Tibial nerve (tissue), 4 donors: ENCODE data around the gene MBIP. TPM values are rescaled to one million over a fixed set of nuclear protein-coding genes. Genes with fewer than 3 reads are reported as not detected.

Experiments
- DNase-seq, 2 donors: peaks; one replicate each; pipeline ENCODE4 v3.0.0-alpha.2; 2019; ENCODE audit warnings: low spot score in 2 of 2
- H3K27ac ChIP-seq, 4 donors: fragments of 200-600 bp; sonication (generic) in 3 of 4; one replicate each; pipeline ENCODE4 v1.5.1; 2017 to 2019; ENCODE audit warnings: mild to moderate bottlenecking in 1 of 4
- H3K27me3 ChIP-seq, 2 donors: fragments of 200-600 bp; sonication (generic) in 1 of 2; one replicate each; pipeline versions ENCODE4 v1.5.1 to v1.6.0; 2017 to 2019
- H3K36me3 ChIP-seq, 3 donors: fragments of 200-600 bp; sonication (generic); one replicate each; pipeline ENCODE4 v1.5.1; 2018 to 2019
- H3K4me1 ChIP-seq, 4 donors: fragments of 200-600 bp; sonication (generic) in 3 of 4; one replicate each; pipeline ENCODE4 v1.5.1; 2017 to 2019
- H3K4me3 ChIP-seq, 4 donors: fragments of 200-600 bp; sonication (generic) in 3 of 4; one replicate each; pipeline ENCODE4 v1.5.1; 2017 to 2019; ENCODE audit warnings: mild to moderate bottlenecking in 1 of 4, moderate library complexity in 1 of 4
- H3K9me3 ChIP-seq, 4 donors: fragments of 200-600 bp; sonication (generic) in 3 of 4; one replicate each; pipeline ENCODE4 v1.5.1; 2017 to 2019
- EP300 ChIP-seq, 2 donors: sonication (generic); formaldehyde crosslinking; IDR thresholded peaks; one replicate each; pipeline ENCODE4 v1.6.1; 2017; ENCODE audit warnings: antibody characterized with exemption in 2 of 2, mild to moderate bottlenecking in 1 of 2
- POLR2A ChIP-seq, 2 donors: fragments of 450-650 bp; IDR thresholded peaks; one replicate each; pipeline ENCODE4 v1.6.1; 2017; ENCODE audit warnings: antibody characterized with exemption in 2 of 2, mild to moderate bottlenecking in 2 of 2, moderate library complexity in 2 of 2
- WGBS, 2 donors: methylation state at CpG; one replicate each; pipeline ENCODE4 v1.1.5; 2018; 5-methylcytosine and 5-hydroxymethylcytosine counted together
- total RNA-seq, 4 donors: library from RNA; depleted of rRNA; stranded (reverse); fragments of >200 nt; gene quantifications; one replicate each; pipeline ENCODE4 v1.1.0, GENCODE V29; 2016
- TF ChIP-seq, protein P1 (sequence below), 5 experiments: fragments of 200-600 bp in 3 of 5; fragments of 450-650 bp in 2 of 5; sonication (generic) in 3 of 5; IDR thresholded peaks; one replicate each; pipeline ENCODE4 v1.5.1; 2016 to 2019; ENCODE audit warnings: antibody characterized with exemption in 5 of 5, mild to moderate bottlenecking in 3 of 5, moderate library complexity in 2 of 5

MBIP gene
- total RNA-seq, 4 donors from 2014 or later = 18.9 to 38.0 (median 25.5) TPM

DNA sequence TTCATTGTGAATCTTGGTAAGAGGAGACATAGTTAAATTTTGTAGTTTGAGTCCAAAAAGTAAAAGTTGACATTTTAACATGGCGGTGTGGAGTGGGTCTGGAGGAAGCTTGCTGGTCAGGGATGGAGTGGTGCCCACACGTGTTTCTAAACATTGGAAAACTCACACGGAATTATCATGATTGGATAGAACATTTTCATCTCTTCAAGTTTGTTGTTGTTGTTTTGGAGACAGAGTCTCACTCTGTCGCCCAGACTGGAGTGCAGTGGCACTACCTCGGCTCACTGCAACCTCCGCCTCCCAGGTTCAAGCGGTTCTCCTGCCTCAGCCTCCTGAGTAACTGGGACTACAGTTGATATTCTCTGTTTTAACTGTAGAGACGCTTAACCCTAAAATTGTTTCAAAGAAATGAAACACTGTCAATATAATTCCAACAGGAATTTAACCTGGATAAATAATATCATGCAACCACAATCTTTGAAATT lies 502 bp upstream of the MBIP start:
- H3K27me3 ChIP-seq = no peaks in the 10 kb centered on the region
- peak overlapping the region; percentile 77 to 92 (median 86) for H3K4me3 ChIP-seq
- WGBS, 2 donors = 65 to 70% methylated on average over 8 of the region's 8 CpGs
- H3K36me3 ChIP-seq = no peaks in the 10 kb centered on the region
- peak overlapping the region in 3 of 4 donors; percentile 78 to 89 (median 82) for H3K27ac ChIP-seq
- no peaks in the 10 kb centered on the region for H3K9me3 ChIP-seq
- no peak for TF ChIP-seq POLR2A (IDR thresholded peaks at IDR 0.05)
- TF ChIP-seq, protein P1, sequence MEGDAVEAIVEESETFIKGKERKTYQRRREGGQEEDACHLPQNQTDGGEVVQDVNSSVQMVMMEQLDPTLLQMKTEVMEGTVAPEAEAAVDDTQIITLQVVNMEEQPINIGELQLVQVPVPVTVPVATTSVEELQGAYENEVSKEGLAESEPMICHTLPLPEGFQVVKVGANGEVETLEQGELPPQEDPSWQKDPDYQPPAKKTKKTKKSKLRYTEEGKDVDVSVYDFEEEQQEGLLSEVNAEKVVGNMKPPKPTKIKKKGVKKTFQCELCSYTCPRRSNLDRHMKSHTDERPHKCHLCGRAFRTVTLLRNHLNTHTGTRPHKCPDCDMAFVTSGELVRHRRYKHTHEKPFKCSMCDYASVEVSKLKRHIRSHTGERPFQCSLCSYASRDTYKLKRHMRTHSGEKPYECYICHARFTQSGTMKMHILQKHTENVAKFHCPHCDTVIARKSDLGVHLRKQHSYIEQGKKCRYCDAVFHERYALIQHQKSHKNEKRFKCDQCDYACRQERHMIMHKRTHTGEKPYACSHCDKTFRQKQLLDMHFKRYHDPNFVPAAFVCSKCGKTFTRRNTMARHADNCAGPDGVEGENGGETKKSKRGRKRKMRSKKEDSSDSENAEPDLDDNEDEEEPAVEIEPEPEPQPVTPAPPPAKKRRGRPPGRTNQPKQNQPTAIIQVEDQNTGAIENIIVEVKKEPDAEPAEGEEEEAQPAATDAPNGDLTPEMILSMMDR (IDR thresholded peaks at IDR 0.05) = no peak
- no peak for TF ChIP-seq EP300 (IDR thresholded peaks at IDR 0.05)
- no peak for DNase-seq
- H3K4me1 ChIP-seq = peaks cover 0 to 25% (median 2%) of the 10 kb centered on the region in 4 donors

DNA sequence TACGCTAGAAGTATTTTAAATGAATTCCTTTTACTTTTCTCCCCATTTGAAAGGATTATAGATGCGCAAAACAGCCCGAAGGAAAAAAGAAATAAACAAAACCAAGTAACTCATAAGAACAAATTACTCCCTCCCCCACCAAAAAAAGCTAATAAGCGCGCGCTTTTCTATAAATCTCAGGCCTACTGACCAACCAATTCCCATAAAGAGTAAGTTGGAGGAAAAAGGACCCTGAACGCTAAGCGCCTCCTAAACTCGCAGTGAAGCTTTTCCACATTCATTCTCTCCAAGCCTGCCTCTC lies 588 bp downstream of the MBIP start:
- Histone ChIP-seq H3K27ac (peak overlapping the region; percentile 77 to 89 (median 80)), H3K27me3 (no peaks in the 10 kb centered on the region), H3K36me3 (no peaks in the 10 kb centered on the region), H3K4me1 (peaks cover 0 to 36% (median 2%) of the 10 kb centered on the region in 4 donors), H3K9me3 (no peaks in the 10 kb centered on the region), H3K4me3 (peak overlapping the region; percentile 77 to 92 (median 86))
- no peak for TF ChIP-seq EP300 (IDR thresholded peaks at IDR 0.05)
- TF ChIP-seq POLR2A (IDR thresholded peaks at IDR 0.05) = no peak
- TF ChIP-seq, protein P1 (IDR thresholded peaks at IDR 0.05) = no peak
- DNase-seq = no peak
- 0% methylated on average over 9 of the region's 9 CpGs for WGBS, 2 donors

DNA sequence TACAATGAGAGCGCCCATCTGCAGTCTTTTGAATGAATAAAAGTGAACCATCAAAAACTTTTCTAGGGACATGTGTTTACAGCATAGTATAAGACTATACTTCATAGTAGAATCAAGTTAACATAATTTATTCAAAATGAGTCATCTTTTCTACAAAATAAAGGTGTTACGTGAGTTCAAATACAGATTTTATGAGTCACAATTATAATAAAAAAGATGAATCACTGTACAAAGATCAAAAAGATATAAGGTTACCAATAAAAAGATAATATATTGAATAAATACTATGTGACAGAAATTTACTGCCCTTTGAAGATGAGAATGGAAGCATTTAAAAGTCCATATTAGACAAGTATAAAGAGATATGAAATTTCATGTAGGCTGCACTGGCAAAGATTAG lies 2.8 kb downstream of the MBIP start:
- no peak for TF ChIP-seq POLR2A (IDR thresholded peaks at IDR 0.05)
- TF ChIP-seq, protein P1 (IDR thresholded peaks at IDR 0.05) = no peak
- TF ChIP-seq EP300 (IDR thresholded peaks at IDR 0.05) = no peak
- Histone ChIP-seq H3K36me3 (peaks cover 0 to 5% (median 0%) of the 10 kb centered on the region in 3 donors), H3K4me3 (no peak overlapping the region), H3K27me3 (no peaks in the 10 kb centered on the region), H3K9me3 (no peaks in the 10 kb centered on the region), H3K4me1 (peaks cover 0 to 39% (median 2%) of the 10 kb centered on the region in 4 donors), H3K27ac (no peak overlapping the region)
- WGBS, 2 donors = 79 to 81% methylated on average over 2 of the region's 2 CpGs
- no peak for DNase-seq

- Histone ChIP-seq H3K9me3 (no peaks in the 10 kb centered on the region), H3K27ac (no peak overlapping the region), H3K4me1 (peaks cover 0 to 39% (median 2%) of the 10 kb centered on the region in 4 donors), H3K27me3 (no peaks in the 10 kb centered on the region), H3K36me3 (peaks cover 0 to 13% (median 0%) of the 10 kb centered on the region in 3 donors), H3K4me3 (no peak overlapping the region)
- DNase-seq = no peak
- TF ChIP-seq POLR2A (IDR thresholded peaks at IDR 0.05) = no peak
- no peak for TF ChIP-seq EP300 (IDR thresholded peaks at IDR 0.05)
- TF ChIP-seq, protein P1 (IDR thresholded peaks at IDR 0.05) = no peak
- WGBS, 2 donors = 83 to 84% methylated on average over 1 of the region's 1 CpG
Measured at GRCh38 chr14:36316131-36316530, 4.3 kb downstream of the MBIP start.

DNA sequence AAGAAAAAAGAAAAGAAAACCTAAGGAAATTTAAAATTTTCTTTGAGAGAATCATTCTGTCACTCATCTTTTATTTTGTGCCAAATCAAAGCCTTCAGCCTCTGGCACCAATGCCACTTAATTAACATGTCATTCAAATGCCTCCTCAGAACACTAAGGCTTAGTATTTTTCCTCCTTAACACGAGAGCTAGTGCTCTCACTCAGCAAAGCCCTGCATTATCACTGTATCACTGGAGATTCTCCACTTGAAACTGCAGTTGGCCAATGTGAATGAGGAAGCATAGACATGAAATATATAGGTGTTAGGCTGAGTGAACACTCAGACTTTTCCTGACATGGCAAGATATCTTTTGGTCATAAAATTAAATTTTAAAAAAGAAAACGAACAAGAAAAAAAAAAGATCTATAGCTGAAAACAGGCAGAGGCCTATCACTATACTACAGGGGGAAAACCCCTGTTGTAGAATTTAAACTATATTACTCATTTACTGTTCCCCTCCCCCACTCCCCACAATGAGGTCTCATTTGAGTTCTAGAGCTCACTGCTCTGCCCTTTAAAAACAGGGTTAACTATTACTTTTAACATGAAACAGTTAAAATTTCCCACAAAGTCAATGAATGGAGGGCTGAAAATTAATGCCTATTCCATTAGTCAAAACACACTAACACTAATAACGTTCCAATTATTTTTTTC lies 5.1 kb downstream of the MBIP start:
- Histone ChIP-seq H3K9me3 (no peaks in the 10 kb centered on the region), H3K36me3 (peaks cover 0 to 21% (median 0%) of the 10 kb centered on the region in 3 donors), H3K27me3 (no peaks in the 10 kb centered on the region), H3K4me1 (peaks cover 0 to 39% (median 2%) of the 10 kb centered on the region in 4 donors), H3K27ac (no peak overlapping the region), H3K4me3 (no peak overlapping the region)
- no peak for DNase-seq
- TF ChIP-seq, protein P1 (IDR thresholded peaks at IDR 0.05) = no peak
- TF ChIP-seq POLR2A (IDR thresholded peaks at IDR 0.05) (no peak), EP300 (IDR thresholded peaks at IDR 0.05) (no peak)
- 54 to 74% methylated on average over 3 of the region's 3 CpGs for WGBS, 2 donors
